HFFc6 (cell line): Measurements from ENCODE around the gene STEAP4. TPM values are rescaled to one million over a fixed set of nuclear protein-coding genes. Genes with fewer than 3 reads are reported as not detected.
"Not testable (repeated sequence)": the region's sequence is repeated elsewhere in the genome, so short reads cannot be mapped to it uniquely, and the experiment has no call there.

Experiments
- DNase-seq: peaks from one replicate; pipeline ENCODE4 v3.0.0-alpha.2; 2018
- H3K27ac Mint-ChIP-seq: 2 replicates; pipeline ENCODE4 v1.8.0; 2020; ENCODE audit warnings: mild to moderate bottlenecking, mixed read lengths
- H3K27me3 Mint-ChIP-seq: 2 replicates; pipeline ENCODE4 v1.8.0; 2021; ENCODE audit warnings: mild to moderate bottlenecking, moderate library complexity, mixed read lengths; ENCODE audit not compliant: insufficient read depth
- H3K36me3 Mint-ChIP-seq: 2 replicates; pipeline ENCODE4 v1.8.0; 2021; ENCODE audit warnings: low read depth, mixed read lengths
- H3K4me1 Mint-ChIP-seq: 2 replicates; pipeline ENCODE4 v1.8.0; 2020; ENCODE audit warnings: low read depth, mixed read lengths
- H3K4me3 Mint-ChIP-seq: 2 replicates; pipeline ENCODE4 v1.8.0; 2020; ENCODE audit warnings: mild to moderate bottlenecking, moderate library complexity, mixed read lengths
- H3K9me3 Mint-ChIP-seq: 2 replicates; pipeline ENCODE4 v1.8.0; 2020; ENCODE audit warnings: mild to moderate bottlenecking, mixed read lengths
- CTCF ChIP-seq: fragments of 200-600 bp; sonication (generic); IDR thresholded peaks from 2 replicates; pipeline ENCODE4 v1.5.0; 2021; ENCODE audit warnings: antibody characterized with exemption, mild to moderate bottlenecking
- total RNA-seq, 6 experiments: library from RNA; stranded (reverse); fragmentation: NEBNext Ultra II Directional; extraction: Animal tissue kit (Norgen Biotek cat#: 25700); gene quantifications; 2 replicates in 1 of 6; 3 replicates in 5 of 6; pipeline ENCODE4 v1.2.3, GENCODE V29; 2021

STEAP4 gene
- total RNA-seq, 6 experiments from 2014 or later: not detected

- no peaks in the 10 kb centered on the region for H3K9me3 Mint-ChIP-seq
- no peak for TF ChIP-seq CTCF
- no peaks in the 10 kb centered on the region; the same call in 1 of the 2 replicates for H3K27me3 Mint-ChIP-seq
- no peak for DNase-seq
- H3K4me3 Mint-ChIP-seq: no peak overlapping the region
- H3K27ac Mint-ChIP-seq: no peak overlapping the region
- no peaks in the 10 kb centered on the region for H3K36me3 Mint-ChIP-seq
- H3K4me1 Mint-ChIP-seq: no peaks in the 10 kb centered on the region
Measured at GRCh38 chr7:88276605-88277153, 30.0 kb downstream of the STEAP4 start.

- H3K4me3 Mint-ChIP-seq, H3K9me3 Mint-ChIP-seq: not testable (repeated sequence)
Measured at GRCh38 chr7:88274856-88275255, 31.8 kb downstream of the STEAP4 start.

GRCh38 chr7:88269586-88269985, 37.1 kb downstream of the STEAP4 start:
- Mint-ChIP-seq H3K36me3 (no peaks in the 10 kb centered on the region; the same call in 1 of the 2 replicates), H3K4me3 (no peak overlapping the region), H3K27ac (no peak overlapping the region), H3K9me3 (peaks cover 10% of the 10 kb centered on the region; the same call in 1 of the 2 replicates), H3K4me1 (no peaks in the 10 kb centered on the region), H3K27me3 (no peaks in the 10 kb centered on the region)
- TF ChIP-seq CTCF: no peak
- DNase-seq: no peak

More at GRCh38 chr7:88274856-88275255, 31.8 kb downstream of the STEAP4 start:
- not testable (repeated sequence) for H3K4me1 Mint-ChIP-seq, DNase-seq, H3K27ac Mint-ChIP-seq, H3K36me3 Mint-ChIP-seq, H3K27me3 Mint-ChIP-seq

- no peak for DNase-seq
- peaks cover 10% of the 10 kb centered on the region; the same call in 1 of the 2 replicates for H3K9me3 Mint-ChIP-seq
- TF ChIP-seq CTCF: no peak
- no peak overlapping the region for H3K27ac Mint-ChIP-seq
- H3K4me3 Mint-ChIP-seq: no peak overlapping the region
- no peaks in the 10 kb centered on the region for H3K27me3 Mint-ChIP-seq
- no peaks in the 10 kb centered on the region for H3K4me1 Mint-ChIP-seq
- no peaks in the 10 kb centered on the region; the same call in 1 of the 2 replicates for H3K36me3 Mint-ChIP-seq
Measured at GRCh38 chr7:88268858-88269257, 37.8 kb downstream of the STEAP4 start.

GRCh38 chr7:88268051-88268450, 38.6 kb downstream of the STEAP4 start:
- no peak overlapping the region for H3K4me3 Mint-ChIP-seq
- no peaks in the 10 kb centered on the region; the same call in 1 of the 2 replicates for H3K36me3 Mint-ChIP-seq
- no peaks in the 10 kb centered on the region for H3K27me3 Mint-ChIP-seq
- no peak for DNase-seq
- H3K4me1 Mint-ChIP-seq: no peaks in the 10 kb centered on the region
- H3K27ac Mint-ChIP-seq: no peak overlapping the region
- no peak for TF ChIP-seq CTCF
- peaks cover 10% of the 10 kb centered on the region; the same call in 1 of the 2 replicates for H3K9me3 Mint-ChIP-seq

GRCh38 chr7:88267421-88267820, 39.3 kb downstream of the STEAP4 start:
- H3K27me3 Mint-ChIP-seq: no peaks in the 10 kb centered on the region
- no peak overlapping the region for H3K27ac Mint-ChIP-seq
- H3K4me1 Mint-ChIP-seq: no peaks in the 10 kb centered on the region
- H3K4me3 Mint-ChIP-seq: no peak overlapping the region
- H3K9me3 Mint-ChIP-seq: peaks cover 10% of the 10 kb centered on the region; the same call in 1 of the 2 replicates
- no peak for DNase-seq
- H3K36me3 Mint-ChIP-seq: no peaks in the 10 kb centered on the region; the same call in 1 of the 2 replicates
- TF ChIP-seq CTCF: no peak

- not testable (repeated sequence) for H3K27ac Mint-ChIP-seq, H3K4me1 Mint-ChIP-seq, H3K4me3 Mint-ChIP-seq, H3K27me3 Mint-ChIP-seq, H3K36me3 Mint-ChIP-seq, DNase-seq
- peaks cover 10% of the 10 kb centered on the region; the same call in 1 of the 2 replicates for H3K9me3 Mint-ChIP-seq
Measured at GRCh38 chr7:88264987-88265386, 41.7 kb downstream of the STEAP4 start.
